SU-DHL-6 (cell line): ENCODE results near the gene IQCH.

Experiments
- H2AFZ ChIP-seq: fragments of 200-600 bp; sonication (generic); 2 replicates; pipeline ENCODE4 v1.6.1; 2014; ENCODE audit warnings: low read depth, mild to moderate bottlenecking, moderate library complexity, mixed read lengths, antibody characterized with exemption, low read length; ENCODE audit not compliant: severe bottlenecking
- H3F3A ChIP-seq: fragments of 200-600 bp; shearing (Covaris generic); 2 replicates; pipeline ENCODE4 v1.6.0; 2016; ENCODE audit warnings: antibody characterized with exemption, mild to moderate bottlenecking; ENCODE audit not compliant: insufficient read depth
- H3K27ac ChIP-seq: fragments of 200-600 bp; sonication (generic); 2 replicates; pipeline ENCODE4 v1.5.1; 2016; ENCODE audit warnings: low read depth, mild to moderate bottlenecking, low read length, moderate library complexity, mixed read lengths
- H3K27me3 ChIP-seq: fragments of 200-600 bp; sonication (generic), shearing (Covaris generic); 2 replicates; pipeline ENCODE4 v1.6.0; 2014; ENCODE audit warnings: mild to moderate bottlenecking, low read length
- H3K36me3 ChIP-seq: fragments of 200-600 bp; sonication (generic); 2 replicates; pipeline ENCODE4 v1.6.1; 2014; ENCODE audit warnings: mild to moderate bottlenecking, low read length, mixed read lengths
- H3K4me2 ChIP-seq: fragments of 300-600, 200-600 bp; shearing (Covaris generic), sonication (generic); 2 replicates; pipeline ENCODE4 v1.6.0; 2014; ENCODE audit warnings: low read length, low read depth, mild to moderate bottlenecking; ENCODE audit not compliant: poor library complexity, severe bottlenecking
- H3K4me3 ChIP-seq: fragments of 200-600 bp; sonication (generic); 2 replicates; pipeline ENCODE4 v1.5.1; 2014; ENCODE audit warnings: antibody characterized with exemption, low read length, mild to moderate bottlenecking, mixed read lengths; ENCODE audit not compliant: insufficient read depth, poor library complexity, severe bottlenecking
- H3K79me2 ChIP-seq: fragments of 200-600 bp; sonication (generic); 2 replicates; pipeline ENCODE4 v1.6.1; 2014; ENCODE audit warnings: mild to moderate bottlenecking, low read length, moderate library complexity; ENCODE audit not compliant: insufficient read depth
- H3K9ac ChIP-seq: fragments of 200-600 bp; sonication (generic); 2 replicates; pipeline ENCODE4 v1.7.0; 2014; ENCODE audit warnings: mild to moderate bottlenecking, low read length
- H3K9me2 ChIP-seq: fragments of 200-600 bp; sonication (generic); replicated peaks from 2 replicates; pipeline ENCODE4 v1.6.1; 2014; ENCODE audit warnings: low read length; ENCODE audit not compliant: insufficient read depth
- H3K9me3 ChIP-seq: fragments of 200-600 bp; sonication (generic); 2 replicates; pipeline ENCODE4 v1.6.1; 2014; ENCODE audit warnings: low read length, mixed read lengths; ENCODE audit not compliant: insufficient read depth
- H4K20me1 ChIP-seq: fragments of 200-600 bp; sonication (generic); 2 replicates; pipeline ENCODE4 v1.6.1; 2014; ENCODE audit warnings: low read depth, mild to moderate bottlenecking, antibody characterized with exemption, low read length, moderate library complexity, mixed read lengths
- CTCF ChIP-seq: fragments of 200-600 bp; sonication (generic); IDR thresholded peaks from one replicate; pipeline ENCODE4 v1.5.1; 2017; ENCODE audit warnings: antibody characterized with exemption, mild to moderate bottlenecking, low read length, moderate library complexity; ENCODE audit not compliant: insufficient read depth, poor library complexity, severe bottlenecking
- EZH2phosphoT487 ChIP-seq: fragments of 200-600 bp; sonication (generic), shearing (Covaris generic); conservative IDR thresholded peaks from 2 replicates; pipeline ENCODE4 v1.6.1; 2018; ENCODE audit warnings: mild to moderate bottlenecking, antibody characterized with exemption, low read length, moderate library complexity, mixed read lengths

The IQCH gene

GRCh38 chr15:67537771-67538170, 283.2 kb downstream of the IQCH start:
- no peaks in the 10 kb centered on the region for H4K20me1 ChIP-seq
- no peak overlapping the region for H2AFZ ChIP-seq

GRCh38 chr15:67542420-67543347, 288.1 kb downstream of the IQCH start, which contains the start of gene MAP2K5:
Gene MAP2K5 (plus strand): TSS chr15:67542703. CDS start chr15:67543336, 633 bp downstream.
- no peak for TF ChIP-seq EZH2phosphoT487
- no peak for TF ChIP-seq CTCF
- no peaks in the 10 kb centered on the region for H4K20me1 ChIP-seq

More at GRCh38 chr15:67537771-67538170, 283.2 kb downstream of the IQCH start:
- TF ChIP-seq CTCF = no peak
- no peak for TF ChIP-seq EZH2phosphoT487
- H3K4me2 ChIP-seq = no peak overlapping the region
- no peaks in the 10 kb centered on the region for H3K27me3 ChIP-seq
- H3K79me2 ChIP-seq = no peaks in the 10 kb centered on the region
- H3K27ac ChIP-seq = no peak overlapping the region
- H3K9me3 ChIP-seq = no peaks in the 10 kb centered on the region
- no peak overlapping the region for H3K4me3 ChIP-seq
- peaks cover 8% of the 10 kb centered on the region; the same call in 1 of the 2 replicates for H3F3A ChIP-seq
- H3K9ac ChIP-seq = no peak overlapping the region
- no peaks in the 10 kb centered on the region for H3K9me2 ChIP-seq
- no peaks in the 10 kb centered on the region for H3K36me3 ChIP-seq

DNA sequence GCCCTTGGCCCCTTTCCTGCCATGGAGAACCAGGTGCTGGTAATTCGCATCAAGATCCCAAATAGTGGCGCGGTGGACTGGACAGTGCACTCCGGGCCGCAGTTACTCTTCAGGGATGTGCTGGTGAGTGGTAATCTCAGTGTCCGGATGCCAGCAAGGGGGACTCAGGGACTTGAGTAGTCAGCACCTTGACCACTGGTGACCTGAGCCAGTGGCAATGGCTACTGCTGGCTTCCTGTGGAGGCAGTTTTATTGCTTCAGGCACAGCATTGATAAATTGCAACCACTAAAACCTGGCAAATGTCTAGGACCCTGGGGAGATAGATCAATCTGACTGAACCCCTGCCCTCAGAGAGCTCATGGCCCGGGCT, 288.7 kb downstream of the IQCH start:
- no peaks in the 10 kb centered on the region for H3K79me2 ChIP-seq
- H3F3A ChIP-seq = peaks cover 25% of the 10 kb centered on the region
- H3K9me3 ChIP-seq = no peaks in the 10 kb centered on the region
- peak overlapping the region; percentile 78; the same call in 1 of the 2 replicates for H3K27ac ChIP-seq
- peak overlapping the region; percentile 83 for H3K9ac ChIP-seq
- no peaks in the 10 kb centered on the region for H3K27me3 ChIP-seq
- H3K36me3 ChIP-seq = no peaks in the 10 kb centered on the region
- peak overlapping the region; percentile 61 for H3K4me2 ChIP-seq
- H3K4me3 ChIP-seq = peak overlapping the region; percentile 90
- TF ChIP-seq CTCF = no peak
- no peak for TF ChIP-seq EZH2phosphoT487
- no peaks in the 10 kb centered on the region for H3K9me2 ChIP-seq
- H4K20me1 ChIP-seq = no peaks in the 10 kb centered on the region
- peak overlapping the region; percentile 83 for H2AFZ ChIP-seq

More at GRCh38 chr15:67542420-67543347, 288.1 kb downstream of the IQCH start, which contains the start of gene MAP2K5:
- H3K4me3 ChIP-seq = peak within 1 kb of the TSS; percentile 90
- H3K9me3 ChIP-seq = no peaks in the 10 kb centered on the region
- peak within 1 kb of the TSS; percentile 83 for H3K9ac ChIP-seq
- H3K79me2 ChIP-seq = no peaks in the 10 kb centered on the region
- peak within 1 kb of the TSS; percentile 61 for H3K4me2 ChIP-seq
- peaks cover 25% of the 10 kb centered on the region for H3F3A ChIP-seq
- H2AFZ ChIP-seq = peak within 1 kb of the TSS; percentile 83
- no peaks in the 10 kb centered on the region for H3K27me3 ChIP-seq
- no peaks in the 10 kb centered on the region for H3K36me3 ChIP-seq
- H3K27ac ChIP-seq = peak within 1 kb of the TSS; percentile 78
- H3K9me2 ChIP-seq = no peaks in the 10 kb centered on the region
